Dermis blood vessel endothelial cell (primary cell): Measurements from ENCODE around the gene COL20A1. TPM values are rescaled to one million over a fixed set of nuclear protein-coding genes. Genes with fewer than 3 reads are reported as not detected.

ENCODE experiments used
- DNase-seq: peaks from one replicate; pipeline ENCODE4 v3.0.0; 2010
- total RNA-seq: library from RNA; depleted of rRNA; stranded (reverse); fragments of >200 nt; gene quantifications from 2 replicates; pipeline ENCODE4 v1.2.3, GENCODE V29; 2014

Gene COL20A1
- total RNA-seq, 1 donor from 2014 or later: not detected

- no peak for DNase-seq
Observed at GRCh38 chr20:63350597-63351325, 57.8 kb downstream of the COL20A1 start.

GRCh38 chr20:63351326-63351700, 58.3 kb downstream of the COL20A1 start:
- no peak for DNase-seq

GRCh38 chr20:63351811-63352591, 59.0 kb downstream of the COL20A1 start:
- DNase-seq: no peak

- DNase-seq: no peak
Observed at GRCh38 chr20:63352811-63353221, 59.8 kb downstream of the COL20A1 start.

- no peak for DNase-seq
Observed at GRCh38 chr20:63354636-63355350, 61.8 kb downstream of the COL20A1 start.

GRCh38 chr20:63355781-63356295, 62.9 kb downstream of the COL20A1 start:
- DNase-seq: no peak

- DNase-seq: no peak
Observed at GRCh38 chr20:63356511-63356910, 63.5 kb downstream of the COL20A1 start.

GRCh38 chr20:63356931-63357879, 64.2 kb downstream of the COL20A1 start:
- DNase-seq: no peak

GRCh38 chr20:63357921-63358905, 65.2 kb downstream of the COL20A1 start:
- DNase-seq: no peak

- DNase-seq: no peak
Observed at GRCh38 chr20:63359164-63359934, 66.4 kb downstream of the COL20A1 start.

GRCh38 chr20:63359937-63360849, 67.2 kb downstream of the COL20A1 start:
- DNase-seq: no peak

GRCh38 chr20:63360850-63361518, 68.0 kb downstream of the COL20A1 start, which contains the start of gene CHRNA4:
CHRNA4 (minus strand) TSS chr20:63361349; CDS start chr20:63361165, 184 bp downstream.
- DNase-seq: no peak

GRCh38 chr20:63361519-63362435, 68.8 kb downstream of the COL20A1 start:
- no peak for DNase-seq

GRCh38 chr20:63362436-63363009, 69.5 kb downstream of the COL20A1 start:
- no peak for DNase-seq

GRCh38 chr20:63363013-63363957, 70.3 kb downstream of the COL20A1 start:
- DNase-seq: no peak
